Prostate gland (tissue), 2 donors: ENCODE results near the gene FBLIM1.

Experiments used
- POLR2A ChIP-seq: fragments of 450-650 bp; IDR thresholded peaks from one replicate; pipeline ENCODE4 v1.6.1; 2016; ENCODE audit warnings: antibody characterized with exemption, mild to moderate bottlenecking
- POLR2AphosphoS5 ChIP-seq: sonication (generic); formaldehyde crosslinking; IDR thresholded peaks from one replicate; pipeline ENCODE4 v1.6.1; 2017; ENCODE audit warnings: antibody characterized with exemption
- TF ChIP-seq, protein P1 (sequence below), 4 experiments: fragments of 200-600 bp in 2 of 4; fragments of 450-650 bp in 2 of 4; sonication (generic) in 2 of 4; IDR thresholded peaks; 1 replicate in 3 of 4; 2 replicates in 1 of 4; pipeline ENCODE4 v1.5.1; 2016 to 2019; ENCODE audit warnings: antibody characterized with exemption in 4 of 4, mild to moderate bottlenecking in 2 of 4, moderate library complexity in 2 of 4

DNA sequence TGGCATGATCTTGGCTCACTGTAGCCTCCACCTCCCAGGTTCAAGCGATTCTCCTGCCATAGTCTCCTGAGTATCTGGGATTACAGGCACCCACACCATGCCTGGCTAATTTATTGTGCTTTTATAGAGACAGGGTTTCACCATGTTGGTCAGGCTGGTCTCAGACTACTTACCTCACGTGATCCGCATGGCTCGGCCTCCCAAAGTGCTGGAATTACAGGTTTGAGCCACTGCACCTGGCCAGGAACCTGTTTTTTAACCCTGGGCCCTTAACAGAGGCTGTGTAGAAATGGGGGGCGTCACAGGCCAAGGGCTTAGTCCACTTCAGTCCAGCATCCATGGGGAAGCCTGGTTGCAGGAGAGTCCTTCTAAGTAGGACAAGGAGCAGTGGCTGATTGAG, 9.3 kb downstream of the FBLIM1 start:
- TF ChIP-seq, protein P1, sequence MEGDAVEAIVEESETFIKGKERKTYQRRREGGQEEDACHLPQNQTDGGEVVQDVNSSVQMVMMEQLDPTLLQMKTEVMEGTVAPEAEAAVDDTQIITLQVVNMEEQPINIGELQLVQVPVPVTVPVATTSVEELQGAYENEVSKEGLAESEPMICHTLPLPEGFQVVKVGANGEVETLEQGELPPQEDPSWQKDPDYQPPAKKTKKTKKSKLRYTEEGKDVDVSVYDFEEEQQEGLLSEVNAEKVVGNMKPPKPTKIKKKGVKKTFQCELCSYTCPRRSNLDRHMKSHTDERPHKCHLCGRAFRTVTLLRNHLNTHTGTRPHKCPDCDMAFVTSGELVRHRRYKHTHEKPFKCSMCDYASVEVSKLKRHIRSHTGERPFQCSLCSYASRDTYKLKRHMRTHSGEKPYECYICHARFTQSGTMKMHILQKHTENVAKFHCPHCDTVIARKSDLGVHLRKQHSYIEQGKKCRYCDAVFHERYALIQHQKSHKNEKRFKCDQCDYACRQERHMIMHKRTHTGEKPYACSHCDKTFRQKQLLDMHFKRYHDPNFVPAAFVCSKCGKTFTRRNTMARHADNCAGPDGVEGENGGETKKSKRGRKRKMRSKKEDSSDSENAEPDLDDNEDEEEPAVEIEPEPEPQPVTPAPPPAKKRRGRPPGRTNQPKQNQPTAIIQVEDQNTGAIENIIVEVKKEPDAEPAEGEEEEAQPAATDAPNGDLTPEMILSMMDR (IDR thresholded peaks at IDR 0.05), result no peak
- no peak for TF ChIP-seq POLR2A
- TF ChIP-seq POLR2AphosphoS5, result peak; percentile 79
